Esophagus squamous epithelium (tissue), 5 donors: ENCODE results near the gene SORD. TPM values are rescaled to one million over a fixed set of nuclear protein-coding genes. Genes with fewer than 3 reads are reported as not detected.
A peak's percentile ranks its signal among the peaks of the same experiment; 100 is the strongest.

ENCODE experiments used
- DNase-seq: peaks from one replicate; lab custom pipeline; 2025; lab: John Stamatoyannopoulos, UW
- H3K27ac ChIP-seq, 4 donors: fragments of 200-600 bp; sonication (generic); one replicate each; pipeline ENCODE4 v1.5.1; 2016 to 2019; ENCODE audit warnings: mild to moderate bottlenecking in 1 of 4
- H3K27me3 ChIP-seq, 4 donors: fragments of 200-600 bp; sonication (generic); 1 replicate in 3 of 4; 2 replicates in 1 of 4; pipeline versions ENCODE4 v1.5.1 to v1.6.0; 2017 to 2021; ENCODE audit warnings: antibody characterized with exemption in 1 of 4
- H3K36me3 ChIP-seq, 3 donors: fragments of 200-600 bp; sonication (generic); one replicate each; pipeline ENCODE4 v1.5.1; 2016 to 2019
- H3K4me1 ChIP-seq, 3 donors: fragments of 200-600 bp; sonication (generic); one replicate each; pipeline ENCODE4 v1.5.1; 2017 to 2019
- H3K4me3 ChIP-seq, 4 donors: fragments of 200-600 bp; sonication (generic); 1 replicate in 3 of 4; 2 replicates in 1 of 4; pipeline ENCODE4 v1.5.1; 2016 to 2019; ENCODE audit warnings: mild to moderate bottlenecking in 2 of 4, moderate library complexity in 1 of 4
- H3K9me3 ChIP-seq, 3 donors: fragments of 200-600 bp; sonication (generic); one replicate each; pipeline ENCODE4 v1.5.1; 2016 to 2019
- POLR2A ChIP-seq, 4 donors: fragments of 450-650 bp; IDR thresholded peaks; one replicate each; pipeline ENCODE4 v1.6.1; 2017; ENCODE audit warnings: antibody characterized with exemption in 4 of 4, mild to moderate bottlenecking in 4 of 4, moderate library complexity in 3 of 4
- WGBS, 2 donors: methylation state at CpG; one replicate each; pipeline ENCODE4 v1.1.5; 2018; 5-methylcytosine and 5-hydroxymethylcytosine counted together
- intact Hi-C: fragments of 100-400 bp; cut with DNase I; formaldehyde crosslinking; loops from one replicate; pipeline ENCODE4 v1.15.0; 2022
- total RNA-seq, 4 donors: library from RNA; depleted of rRNA; stranded (reverse); fragments of >200 nt; gene quantifications; one replicate each; pipeline ENCODE4 v1.1.0, GENCODE V29; 2016
- TF ChIP-seq, protein P1 (sequence below), 6 experiments: fragments of 450-650 bp in 4 of 6; fragments of 200-600 bp in 2 of 6; sonication (generic) in 2 of 6; IDR thresholded peaks; one replicate each; pipeline ENCODE4 v1.5.1; 2016 to 2019; ENCODE audit warnings: antibody characterized with exemption in 6 of 6, mild to moderate bottlenecking in 4 of 6, moderate library complexity in 4 of 6
- donor health status: DM: yes; HTN: yes; CAD: no.

The SORD gene
- total RNA-seq, 4 donors from 2014 or later: 26.3 to 39.3 (median 31.0) TPM

DNA sequence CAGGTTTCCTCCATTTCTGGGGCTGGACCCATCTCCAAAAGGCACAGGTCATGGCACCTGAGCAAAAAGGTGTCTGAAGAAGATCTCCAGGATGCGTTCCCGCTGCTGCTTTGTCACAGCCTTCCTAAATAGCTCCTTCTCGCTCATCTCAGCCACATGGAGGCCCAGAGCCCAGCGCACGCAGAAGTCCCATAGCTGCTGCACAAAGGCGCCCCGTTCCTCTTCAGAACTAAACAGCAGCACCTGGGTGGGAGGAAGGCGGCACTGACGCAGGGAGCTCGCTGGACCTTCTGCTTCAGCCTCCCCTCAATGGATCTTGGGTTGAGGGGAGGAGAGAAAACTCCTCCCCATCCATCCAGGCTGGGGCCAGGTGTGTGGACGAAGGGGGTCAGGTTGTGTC, 82.6 kb downstream of the SORD start:
- WGBS, 2 donors: 64 to 85% methylated on average over 4 to 5 of the region's 11 CpGs
- intact Hi-C loops: no loop called here
- Histone ChIP-seq H3K4me1 (peaks cover 0 to 11% (median 0%) of the 10 kb centered on the region in 3 donors), H3K27ac (no peak overlapping the region), H3K27me3 (peaks cover 0 to 38% (median 0%) of the 10 kb centered on the region in 4 donors), H3K9me3 (no peaks in the 10 kb centered on the region), H3K36me3 (peaks cover 0 to 3% (median 0%) of the 10 kb centered on the region in 3 donors), H3K4me3 (no peak overlapping the region)
- TF ChIP-seq, protein P1, sequence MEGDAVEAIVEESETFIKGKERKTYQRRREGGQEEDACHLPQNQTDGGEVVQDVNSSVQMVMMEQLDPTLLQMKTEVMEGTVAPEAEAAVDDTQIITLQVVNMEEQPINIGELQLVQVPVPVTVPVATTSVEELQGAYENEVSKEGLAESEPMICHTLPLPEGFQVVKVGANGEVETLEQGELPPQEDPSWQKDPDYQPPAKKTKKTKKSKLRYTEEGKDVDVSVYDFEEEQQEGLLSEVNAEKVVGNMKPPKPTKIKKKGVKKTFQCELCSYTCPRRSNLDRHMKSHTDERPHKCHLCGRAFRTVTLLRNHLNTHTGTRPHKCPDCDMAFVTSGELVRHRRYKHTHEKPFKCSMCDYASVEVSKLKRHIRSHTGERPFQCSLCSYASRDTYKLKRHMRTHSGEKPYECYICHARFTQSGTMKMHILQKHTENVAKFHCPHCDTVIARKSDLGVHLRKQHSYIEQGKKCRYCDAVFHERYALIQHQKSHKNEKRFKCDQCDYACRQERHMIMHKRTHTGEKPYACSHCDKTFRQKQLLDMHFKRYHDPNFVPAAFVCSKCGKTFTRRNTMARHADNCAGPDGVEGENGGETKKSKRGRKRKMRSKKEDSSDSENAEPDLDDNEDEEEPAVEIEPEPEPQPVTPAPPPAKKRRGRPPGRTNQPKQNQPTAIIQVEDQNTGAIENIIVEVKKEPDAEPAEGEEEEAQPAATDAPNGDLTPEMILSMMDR (IDR thresholded peaks at IDR 0.05): no peak
- TF ChIP-seq POLR2A (IDR thresholded peaks at IDR 0.05): no peak
- no peak for DNase-seq

DNA sequence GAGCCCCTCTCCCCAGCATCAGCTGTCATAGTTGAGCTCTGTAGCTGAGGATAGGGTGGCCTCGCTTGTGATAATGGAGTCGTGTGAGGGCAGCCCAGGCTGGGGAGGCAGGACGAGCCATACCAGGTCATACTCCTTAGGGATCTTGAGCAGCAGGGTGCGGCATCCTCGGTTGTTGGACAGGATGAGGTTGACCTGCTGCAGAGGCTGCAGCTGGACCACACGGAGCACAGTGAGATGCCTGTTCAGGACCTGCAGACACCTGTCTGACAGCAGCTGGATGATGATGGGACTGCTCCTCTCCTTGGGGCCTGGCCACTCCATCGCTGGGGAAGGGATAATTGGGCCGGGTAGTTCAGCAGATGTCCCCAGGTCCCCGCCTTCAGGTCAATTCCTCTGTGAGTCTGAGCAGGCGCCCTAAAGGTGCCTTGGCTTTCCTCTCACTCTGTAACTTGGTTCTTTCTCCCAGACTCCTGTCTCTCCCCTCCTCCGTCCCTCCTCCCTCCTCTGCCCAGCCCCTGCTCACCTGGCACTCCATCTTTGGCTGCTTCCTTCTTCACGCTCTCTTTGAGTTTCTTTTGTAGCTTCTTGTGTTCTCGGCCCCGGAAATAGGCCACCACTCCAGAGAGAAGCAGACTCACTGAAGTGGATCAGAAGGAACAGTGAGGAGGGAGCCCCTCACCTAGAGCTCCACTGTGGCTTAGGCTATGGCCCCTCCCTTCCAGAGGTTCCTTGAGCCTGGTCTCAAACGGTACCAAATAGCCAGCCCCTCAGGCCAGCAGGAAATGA, 83.2 kb downstream of the SORD start:
- peaks cover 0 to 43% (median 0%) of the 10 kb centered on the region in 4 donors for H3K27me3 ChIP-seq
- H3K4me3 ChIP-seq: no peak overlapping the region
- H3K27ac ChIP-seq: no peak overlapping the region
- intact Hi-C loops: no loop called here
- H3K36me3 ChIP-seq: peaks cover 0 to 3% (median 0%) of the 10 kb centered on the region in 3 donors
- TF ChIP-seq, protein P1 (IDR thresholded peaks at IDR 0.05): no peak
- no peak for TF ChIP-seq POLR2A (IDR thresholded peaks at IDR 0.05)
- WGBS, 2 donors: 85 to 90% methylated on average over 10 to 12 of the region's 15 CpGs
- no peaks in the 10 kb centered on the region for H3K9me3 ChIP-seq
- DNase-seq: no peak
- peaks cover 0 to 11% (median 0%) of the 10 kb centered on the region in 3 donors for H3K4me1 ChIP-seq

DNA sequence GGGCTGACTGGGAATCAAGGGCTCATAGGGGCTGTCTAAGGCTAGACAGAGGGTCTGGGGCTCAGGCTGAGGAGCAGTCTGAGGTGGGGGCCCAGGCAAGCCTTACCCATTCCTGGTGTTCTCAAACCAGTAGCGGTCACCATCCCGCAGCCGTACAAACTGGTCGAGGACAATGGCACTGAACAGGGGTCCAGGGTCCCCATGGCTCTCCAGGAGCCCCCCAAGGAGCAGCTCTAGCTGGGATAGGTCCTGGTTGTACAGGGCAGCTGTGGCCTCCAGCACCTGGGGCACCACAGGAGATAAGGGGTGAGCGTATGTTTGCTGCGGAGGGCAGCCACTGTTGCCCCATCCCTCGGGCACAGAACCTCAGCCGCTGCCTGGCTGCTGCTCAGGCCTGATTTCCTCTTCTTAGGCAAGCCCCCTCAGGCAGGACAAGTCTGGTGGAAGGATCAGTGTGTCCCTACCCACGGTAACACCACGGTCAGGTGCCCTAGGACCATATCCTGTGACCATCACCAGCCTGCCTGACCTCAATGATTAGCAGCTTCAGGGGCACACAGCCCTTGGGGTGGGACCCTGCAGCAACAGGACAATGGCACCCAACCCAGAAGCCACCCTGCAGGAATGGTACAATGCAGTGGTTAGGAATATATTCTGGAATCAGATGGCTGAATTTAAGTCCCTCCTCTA, 85.1 kb downstream of the SORD start:
- Histone ChIP-seq H3K36me3 (peaks cover 0 to 3% (median 0%) of the 10 kb centered on the region in 3 donors), H3K27ac (no peak overlapping the region), H3K4me3 (no peak overlapping the region), H3K27me3 (peaks cover 10 to 62% (median 12%) of the 10 kb centered on the region in 4 donors), H3K4me1 (peaks cover 7 to 23% (median 17%) of the 10 kb centered on the region in 3 donors), H3K9me3 (no peaks in the 10 kb centered on the region)
- intact Hi-C loops: no loop called here
- TF ChIP-seq, protein P1 (IDR thresholded peaks at IDR 0.05): no peak
- no peak for TF ChIP-seq POLR2A (IDR thresholded peaks at IDR 0.05)
- WGBS, 2 donors: 87 to 88% methylated on average over 3 to 4 of the region's 10 CpGs
- no peak for DNase-seq

DNA sequence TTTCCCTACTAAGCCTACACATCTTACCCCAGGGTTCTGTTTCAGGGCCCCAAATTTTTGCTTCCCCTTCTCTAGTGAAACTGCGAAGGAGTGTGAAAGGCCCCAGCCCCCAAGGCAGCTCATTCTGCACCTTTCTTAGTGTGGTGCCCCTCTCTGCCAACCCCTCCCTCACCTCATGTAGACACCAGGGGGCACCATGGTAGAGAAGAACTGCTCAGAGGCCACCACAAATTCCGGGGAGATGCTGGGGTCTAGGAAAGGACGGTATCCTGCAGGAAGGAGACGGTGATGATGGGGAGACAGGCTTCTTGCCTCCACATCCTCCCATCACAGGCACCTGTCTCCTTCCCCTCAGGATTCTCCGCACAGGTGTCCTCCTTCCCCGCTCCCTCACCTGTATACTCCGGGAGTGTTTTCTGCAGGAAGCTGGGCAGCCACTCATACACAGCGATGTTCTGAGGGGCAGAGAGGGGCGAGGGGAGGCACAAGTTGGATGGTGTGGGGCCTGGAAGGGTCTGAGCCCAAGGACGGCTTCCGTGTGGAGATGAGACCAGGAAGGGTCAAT, 87.3 kb downstream of the SORD start:
- Histone ChIP-seq H3K27me3 (peaks cover 14 to 84% (median 16%) of the 10 kb centered on the region in 4 donors), H3K4me1 (peaks cover 17 to 42% (median 23%) of the 10 kb centered on the region in 3 donors), H3K36me3 (peaks cover 0 to 3% (median 0%) of the 10 kb centered on the region in 3 donors), H3K4me3 (no peak overlapping the region), H3K27ac (no peak overlapping the region), H3K9me3 (no peaks in the 10 kb centered on the region)
- whole genome bisulfite sequencing, 2 donors: 62 to 64% methylated on average over 7 to 10 of the region's 11 CpGs
- DNase-seq: no peak
- no peak for TF ChIP-seq POLR2A (IDR thresholded peaks at IDR 0.05)
- TF ChIP-seq, protein P1 (IDR thresholded peaks at IDR 0.05): peak in 1 of 6 experiments; percentile 7
- intact Hi-C loops: no loop called here
